ENCODE data around the gene MEMO1.

- TF ChIP-seq CTCF (IDR thresholded peaks at IDR 0.05; ENCODE audit: poor library complexity) (no peak), EZH2 (IDR thresholded peaks at IDR 0.05; ENCODE audit: borderline replicate concordance) (no peak), EZH2phosphoT487 (IDR thresholded peaks at IDR 0.05; ENCODE audit: low read depth, severe bottlenecking, unreplicated experiment) (no peak)
Measured at GRCh38 chr2:31978436-31978835, 32.4 kb downstream of the MEMO1 start.

All from hepatocyte (in vitro differentiated cells).